T-cell (primary cell): ENCODE results near the gene HPCA. TPM values are rescaled to one million over a fixed set of nuclear protein-coding genes. Genes with fewer than 3 reads are reported as not detected.

Source experiments
- ATAC-seq, 4 experiments: fragments of 200-7000 bp in 3 of 4; fragments of 150-1000 bp in 1 of 4; cut with Tn5 transposase; replicated peaks in 1 of 4; 1 replicate in 3 of 4; 2 replicates in 1 of 4; pipeline ENCODE4 v1.10.0; 2021; ENCODE audit warnings: moderate library complexity in 3 of 4, mild to moderate bottlenecking in 2 of 4, moderate number of reproducible peaks in 1 of 4
- CTCF ChIA-PET, 2 donors: fragments of 300-600 bp; sonication (Branson Sonifier 250); formaldehyde crosslinking; loops; one replicate each; lab custom pipeline; 2022; ENCODE audit warnings: antibody characterized with exemption in 2 of 2; lab: Charles Lee
- POLR2A ChIA-PET, 2 donors: fragments of 300-600 bp; sonication (Branson Sonifier 250); formaldehyde crosslinking; loops; one replicate each; lab custom pipeline; 2022; ENCODE audit warnings: antibody characterized with exemption in 2 of 2; lab: Charles Lee
- DNase-seq, 35 experiments: peaks; one replicate each; pipeline versions ENCODE4 v3.0.0 to v3.0.0-alpha.2; 2013 to 2023
- H3K27ac ChIP-seq: one replicate; pipeline ENCODE4 v1.5.1; 2013; ENCODE audit warnings: low read length
- H3K27me3 ChIP-seq, 2 experiments: replicated peaks in 1 of 2; 1 replicate in 1 of 2; 2 replicates in 1 of 2; pipeline versions ENCODE4 v1.6.1 to v1.7.0; 2013; ENCODE audit warnings: low read length in 1 of 2, mixed read lengths in 1 of 2; ENCODE audit not compliant: control insufficient read depth in 2 of 2, insufficient read depth in 2 of 2; ENCODE audit errors: extremely low read depth in 1 of 2
- H3K36me3 ChIP-seq, 2 donors: 1 replicate in 1 of 2; 2 replicates in 1 of 2; pipeline versions ENCODE4 v1.6.1 to v1.7.0; 2013; ENCODE audit warnings: low read length in 1 of 2; ENCODE audit not compliant: control insufficient read depth in 2 of 2, insufficient read depth in 1 of 2; ENCODE audit errors: extremely low read depth in 1 of 2
- H3K4me1 ChIP-seq, 2 experiments: 1 replicate in 1 of 2; 2 replicates in 1 of 2; pipeline versions ENCODE4 v1.6.1 to v1.7.0; 2013; ENCODE audit warnings: low read length in 2 of 2, mixed read lengths in 1 of 2; ENCODE audit not compliant: insufficient read depth in 2 of 2, control insufficient read depth in 1 of 2; ENCODE audit errors: extremely low read depth in 1 of 2
- H3K4me3 ChIP-seq, 2 donors: 1 replicate in 1 of 2; 2 replicates in 1 of 2; pipeline versions ENCODE4 v1.5.1 to v1.7.0; 2013; ENCODE audit warnings: mild to moderate bottlenecking in 2 of 2, low read length in 1 of 2, moderate library complexity in 1 of 2; ENCODE audit not compliant: control insufficient read depth in 1 of 2; ENCODE audit errors: extremely low read depth in 1 of 2
- H3K9me3 ChIP-seq: 2 replicates; pipeline ENCODE4 v1.7.0; 2013
- H3K27ac Mint-ChIP-seq, 2 donors: one replicate each; pipeline ENCODE4 v1.8.0; 2020 to 2021; ENCODE audit warnings: mild to moderate bottlenecking in 2 of 2, mixed read lengths in 2 of 2
- H3K27me3 Mint-ChIP-seq, 2 donors: one replicate each; pipeline ENCODE4 v1.8.0; 2021 to 2022; ENCODE audit warnings: mixed read lengths in 2 of 2
- H3K36me3 Mint-ChIP-seq: one replicate; pipeline ENCODE4 v1.8.0; 2021; ENCODE audit warnings: mixed read lengths
- H3K4me1 Mint-ChIP-seq, 3 donors: one replicate each; pipeline ENCODE4 v1.8.0; 2020 to 2022; ENCODE audit warnings: mixed read lengths in 3 of 3, mild to moderate bottlenecking in 1 of 3
- H3K4me3 Mint-ChIP-seq, 3 donors: one replicate each; pipeline ENCODE4 v1.8.0; 2020 to 2022; ENCODE audit warnings: mild to moderate bottlenecking in 3 of 3, mixed read lengths in 3 of 3, moderate library complexity in 3 of 3
- H3K9me3 Mint-ChIP-seq, 3 donors: one replicate each; pipeline ENCODE4 v1.8.0; 2020 to 2022; ENCODE audit warnings: mixed read lengths in 3 of 3
- WGBS: methylation state at CpG from one replicate; pipeline ENCODE4 v1.1.5; 2013; ENCODE audit warnings: missing lambda C conversion rate; ENCODE audit not compliant: insufficient coverage; 5-methylcytosine and 5-hydroxymethylcytosine counted together
- total RNA-seq, 35 experiments: library from RNA in 6 of 35; stranded (reverse) in 6 of 35; fragments of 120-200 nt in 1 of 35; gene quantifications; one replicate each; pipeline versions ENCODE4 v1.2.1 to v1.2.4 and lab custom pipeline; 2013 to 2026

HPCA gene
- total RNA-seq, 5 donors from 2014 or later (not counting 1 experiment from before 2014, with no cell fraction given): 0.45 to 0.54 TPM; not detected in 3

DNA sequence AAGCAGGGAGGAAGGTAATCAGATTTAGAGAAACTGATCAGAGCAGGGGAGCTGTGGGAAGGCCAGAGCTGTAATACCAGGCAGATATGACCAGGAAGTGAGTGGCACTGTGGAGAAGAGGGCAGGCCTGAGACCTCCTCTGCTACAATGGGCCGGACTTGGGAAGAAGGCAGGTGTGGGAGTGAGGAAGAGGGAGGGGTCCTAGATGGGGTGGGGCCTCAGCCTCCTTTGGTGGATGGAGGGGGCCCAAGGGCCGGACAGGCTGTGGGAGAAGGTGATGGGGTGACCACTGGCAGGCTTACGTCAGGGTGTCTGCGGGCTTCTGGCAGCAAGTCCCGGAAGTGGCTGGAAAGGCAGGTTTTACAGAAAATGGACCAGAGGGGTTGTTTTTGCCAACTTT, 5.0 kb upstream of the HPCA start:
- DNase-seq: no peak
- CTCF ChIA-PET: no interaction called here
- WGBS: 81% methylated on average over 3 of the region's 5 CpGs

GRCh38 chr1:32881871-32882850, 4.1 kb upstream of the HPCA start:
- POLR2A ChIA-PET: no interaction called here
- Histone ChIP-seq H3K27me3 (peaks cover 4 to 70% of the 10 kb centered on the region in 2 experiments), H3K9me3 (no peaks in the 10 kb centered on the region), H3K4me1 (peaks cover 0 to 9% of the 10 kb centered on the region in 2 experiments), H3K27ac (no peak overlapping the region), H3K4me3 (no peak overlapping the region), H3K36me3 (no peaks in the 10 kb centered on the region)
- WGBS: 57% methylated on average over 10 of the region's 22 CpGs
- CTCF ChIA-PET: no interaction called here
- Mint-ChIP-seq H3K27me3 (peaks cover 47% of the 10 kb centered on the region in 2 donors), H3K4me1 (peaks cover 1 to 9% (median 7%) of the 10 kb centered on the region in 3 donors), H3K9me3 (no peaks in the 10 kb centered on the region), H3K4me3 (no peak overlapping the region), H3K27ac (no peak overlapping the region), H3K36me3 (no peaks in the 10 kb centered on the region)
- no peak for ATAC-seq
- no peak for DNase-seq

More for the DNA sequence above, 5.0 kb upstream of the HPCA start:
- ATAC-seq: peak in 1 of 4 experiments; percentile 25
- Mint-ChIP-seq H3K36me3 (no peaks in the 10 kb centered on the region), H3K27ac (no peak overlapping the region), H3K4me3 (no peak overlapping the region), H3K9me3 (no peaks in the 10 kb centered on the region), H3K4me1 (peaks cover 2 to 7% (median 6%) of the 10 kb centered on the region in 3 donors), H3K27me3 (peaks cover 41 to 48% of the 10 kb centered on the region in 2 donors)
- Histone ChIP-seq H3K36me3 (no peaks in the 10 kb centered on the region), H3K4me3 (no peak overlapping the region), H3K9me3 (no peaks in the 10 kb centered on the region), H3K27ac (no peak overlapping the region), H3K4me1 (peaks cover 0 to 9% of the 10 kb centered on the region in 2 experiments), H3K27me3 (peaks cover 3 to 69% of the 10 kb centered on the region in 2 experiments)
- POLR2A ChIA-PET: no interaction called here

DNA sequence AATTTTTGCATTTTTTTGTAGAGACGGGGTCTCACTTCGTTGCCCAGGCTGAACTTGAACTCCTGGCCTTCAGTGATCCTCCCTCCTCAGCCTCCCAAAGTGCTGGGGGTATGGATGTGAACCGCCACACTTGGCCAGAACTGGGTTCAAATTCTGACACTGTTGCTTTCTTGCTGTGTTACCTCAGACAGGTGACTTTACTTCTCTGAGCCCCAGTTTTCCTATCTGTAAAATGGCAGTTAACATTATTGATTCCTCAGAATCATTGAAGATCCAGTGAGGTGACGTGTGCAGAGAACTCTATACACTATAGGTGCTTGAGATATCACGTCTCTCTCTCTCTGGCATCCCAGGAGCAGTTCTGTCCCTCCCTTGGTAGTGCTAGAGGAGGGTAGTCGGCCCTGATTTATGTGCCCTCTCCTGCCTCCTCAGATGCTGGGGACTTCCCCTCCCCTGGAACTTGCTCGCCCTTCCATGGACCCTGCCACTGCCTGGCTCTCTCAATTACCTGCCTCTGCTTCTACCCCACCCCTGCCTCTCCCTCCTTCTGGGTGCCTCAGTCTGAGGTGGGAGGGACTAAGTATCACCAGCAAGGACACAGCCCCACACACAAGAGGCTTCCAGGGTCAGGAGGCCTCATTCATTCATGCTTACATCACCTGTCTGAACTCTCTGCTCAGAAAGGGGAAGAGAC, 2.8 kb upstream of the HPCA start:
- Histone ChIP-seq H3K4me3 (no peak overlapping the region), H3K4me1 (peaks cover 0 to 9% of the 10 kb centered on the region in 2 experiments), H3K36me3 (no peaks in the 10 kb centered on the region), H3K27me3 (peaks cover 8 to 70% of the 10 kb centered on the region in 2 experiments), H3K9me3 (no peaks in the 10 kb centered on the region), H3K27ac (no peak overlapping the region)
- Mint-ChIP-seq H3K9me3 (no peaks in the 10 kb centered on the region), H3K27ac (no peak overlapping the region), H3K36me3 (no peaks in the 10 kb centered on the region), H3K27me3 (peaks cover 50 to 51% of the 10 kb centered on the region in 2 donors), H3K4me1 (peaks cover 1 to 10% (median 7%) of the 10 kb centered on the region in 3 donors), H3K4me3 (no peak overlapping the region)
- ChIA-PET CTCF (interaction anchor here in 1 of 2 donors (0.6 kb wide), 1 partner anchor 928 kb away, joined by 3 read pairs; no protein-coding TSS in a partner anchor), POLR2A (no interaction called here)
- ATAC-seq (no peak), DNase-seq (no peak)
- 100% methylated on average over 1 of the region's 7 CpGs for WGBS

DNA sequence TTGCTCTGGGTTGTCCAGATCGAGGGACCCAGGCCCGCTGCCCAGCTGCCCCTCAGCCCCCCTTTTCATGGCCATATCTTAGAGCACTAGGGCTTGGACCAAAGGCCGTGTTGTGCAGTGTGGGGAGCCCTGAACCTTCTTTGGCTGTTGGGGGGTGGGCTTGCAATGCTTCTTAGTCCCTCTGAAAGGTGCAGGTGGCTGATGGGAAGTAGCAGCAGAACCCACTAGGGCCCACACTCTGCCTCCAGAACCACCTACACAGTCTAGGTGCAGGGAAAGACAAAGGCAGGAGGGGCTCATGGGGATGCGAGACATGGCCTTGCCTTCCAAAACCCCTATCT, 2.3 kb upstream of the HPCA start:
- ChIA-PET CTCF (no interaction called here), POLR2A (no interaction called here)
- Histone ChIP-seq H3K27ac (no peak overlapping the region), H3K4me3 (no peak overlapping the region), H3K9me3 (no peaks in the 10 kb centered on the region), H3K4me1 (peaks cover 0 to 9% of the 10 kb centered on the region in 2 experiments), H3K27me3 (peaks cover 8 to 70% of the 10 kb centered on the region in 2 experiments), H3K36me3 (no peaks in the 10 kb centered on the region)
- peaks cover 55 to 56% of the 10 kb centered on the region in 2 donors for H3K27me3 Mint-ChIP-seq
- peaks cover 1 to 10% (median 7%) of the 10 kb centered on the region in 3 donors for H3K4me1 Mint-ChIP-seq
- no peak overlapping the region for H3K4me3 Mint-ChIP-seq
- 20% methylated on average over 1 of the region's 4 CpGs for WGBS
- H3K9me3 Mint-ChIP-seq: no peaks in the 10 kb centered on the region
- DNase-seq (no peak), ATAC-seq (no peak)
- no peaks in the 10 kb centered on the region for H3K36me3 Mint-ChIP-seq
- H3K27ac Mint-ChIP-seq: no peak overlapping the region

- peaks cover 1 to 10% (median 7%) of the 10 kb centered on the region in 3 donors for H3K4me1 Mint-ChIP-seq
- ChIA-PET CTCF (no interaction called here), POLR2A (no interaction called here)
- Histone ChIP-seq H3K9me3 (no peaks in the 10 kb centered on the region), H3K4me1 (peaks cover 0 to 9% of the 10 kb centered on the region in 2 experiments), H3K27me3 (peaks cover 8 to 72% of the 10 kb centered on the region in 2 experiments), H3K4me3 (no peak overlapping the region), H3K36me3 (no peaks in the 10 kb centered on the region), H3K27ac (no peak overlapping the region)
- no peaks in the 10 kb centered on the region for H3K9me3 Mint-ChIP-seq
- peaks cover 61 to 62% of the 10 kb centered on the region in 2 donors for H3K27me3 Mint-ChIP-seq
- H3K4me3 Mint-ChIP-seq: no peak overlapping the region
- 46% methylated on average over 11 of the region's 12 CpGs for WGBS
- no peak for DNase-seq
- no peak overlapping the region for H3K27ac Mint-ChIP-seq
- no peaks in the 10 kb centered on the region for H3K36me3 Mint-ChIP-seq
- ATAC-seq: no peak
Measured at GRCh38 chr1:32884726-32885125, 1.6 kb upstream of the HPCA start.

- no peaks in the 10 kb centered on the region for H3K36me3 ChIP-seq
- no peaks in the 10 kb centered on the region for H3K9me3 ChIP-seq
- H3K4me3 ChIP-seq: no peak overlapping the region
- ATAC-seq: no peak
- DNase-seq: no peak
- ChIA-PET CTCF (no interaction called here), POLR2A (no interaction called here)
- peaks cover 8 to 78% of the 10 kb centered on the region in 2 experiments for H3K27me3 ChIP-seq
- WGBS: 29% methylated on average over 8 of the region's 8 CpGs
- H3K27me3 Mint-ChIP-seq: peaks cover 70 to 71% of the 10 kb centered on the region in 2 donors
- H3K9me3 Mint-ChIP-seq: no peaks in the 10 kb centered on the region
- peaks cover 1 to 10% (median 7%) of the 10 kb centered on the region in 3 donors for H3K4me1 Mint-ChIP-seq
- peaks cover 0 to 9% of the 10 kb centered on the region in 2 experiments for H3K4me1 ChIP-seq
- no peak overlapping the region for H3K27ac Mint-ChIP-seq
- H3K36me3 Mint-ChIP-seq: no peaks in the 10 kb centered on the region
- H3K27ac ChIP-seq: no peak overlapping the region
- peak overlapping the region in 1 of 3 donors; percentile 65 for H3K4me3 Mint-ChIP-seq
Measured at GRCh38 chr1:32885676-32886003, 651 bp upstream of the HPCA start.
